HG02885 (cell line): ENCODE measurements around the gene PSMA5.
A peak's percentile ranks its signal among the peaks of the same experiment; 100 is the strongest.
"Not testable (repeated sequence)": the region's sequence is repeated elsewhere in the genome, so short reads cannot be mapped to it uniquely, and the experiment has no call there.

Source experiments
- ATAC-seq: cut with Tn5 transposase; IDR thresholded peaks from one replicate; pipeline ENCODE4 v1.9.1; 2021; ENCODE audit warnings: mild to moderate bottlenecking; ENCODE audit not compliant: unreplicated experiment, poor library complexity

PSMA5 gene

GRCh38 chr1:109393617-109394233 is 32.5 kb downstream of the PSMA5 start:
- ATAC-seq, result no peak

GRCh38 chr1:109392788-109393616 is 33.2 kb downstream of the PSMA5 start:
- no peak for ATAC-seq

GRCh38 chr1:109392037-109392787 is 34.0 kb downstream of the PSMA5 start:
- ATAC-seq, result peak; percentile 25

GRCh38 chr1:109391626-109392025 is 34.6 kb downstream of the PSMA5 start:
- ATAC-seq, result peak; percentile 82

- no peak for ATAC-seq
These were observed 35.1 kb downstream of the PSMA5 start for GRCh38 chr1:109391157-109391556.

- ATAC-seq, result no peak
These were observed 36.5 kb downstream of the PSMA5 start for GRCh38 chr1:109389638-109390341.

GRCh38 chr1:109388884-109389637 is 37.2 kb downstream of the PSMA5 start:
- no peak for ATAC-seq

GRCh38 chr1:109388208-109388711 is 38.0 kb downstream of the PSMA5 start:
- no peak for ATAC-seq

- no peak for ATAC-seq
These were observed 40.1 kb downstream of the PSMA5 start for GRCh38 chr1:109386054-109386717.

GRCh38 chr1:109385417-109385816 is 40.8 kb downstream of the PSMA5 start:
- no peak for ATAC-seq

- ATAC-seq, result no peak
These were observed 42.4 kb downstream of the PSMA5 start for GRCh38 chr1:109383854-109384253.

- no peak for ATAC-seq
These were observed 43.0 kb downstream of the PSMA5 start for GRCh38 chr1:109383087-109383779.

GRCh38 chr1:109381573-109381972 is 44.7 kb downstream of the PSMA5 start:
- no peak for ATAC-seq

GRCh38 chr1:109379907-109380306 is 46.3 kb downstream of the PSMA5 start:
- ATAC-seq, result no peak

- ATAC-seq, result no peak
These were observed 46.8 kb downstream of the PSMA5 start for GRCh38 chr1:109379422-109379821.

- ATAC-seq, result no peak
These were observed 48.5 kb downstream of the PSMA5 start for GRCh38 chr1:109377698-109378097.

GRCh38 chr1:109373696-109374095 is 52.6 kb downstream of the PSMA5 start:
- ATAC-seq, result not testable (repeated sequence)

- ATAC-seq, result no peak
These were observed 53.1 kb downstream of the PSMA5 start for GRCh38 chr1:109373126-109373525.
